ENCODE results near the gene LY6G6C. TPM values are rescaled to one million over a fixed set of nuclear protein-coding genes. Genes with fewer than 3 reads are reported as not detected.

The LY6G6C gene
- total and polyA plus RNA-seq, 7 donors: 0.07 to 1.2 (median 1.2) TPM; not detected in 4

DNA sequence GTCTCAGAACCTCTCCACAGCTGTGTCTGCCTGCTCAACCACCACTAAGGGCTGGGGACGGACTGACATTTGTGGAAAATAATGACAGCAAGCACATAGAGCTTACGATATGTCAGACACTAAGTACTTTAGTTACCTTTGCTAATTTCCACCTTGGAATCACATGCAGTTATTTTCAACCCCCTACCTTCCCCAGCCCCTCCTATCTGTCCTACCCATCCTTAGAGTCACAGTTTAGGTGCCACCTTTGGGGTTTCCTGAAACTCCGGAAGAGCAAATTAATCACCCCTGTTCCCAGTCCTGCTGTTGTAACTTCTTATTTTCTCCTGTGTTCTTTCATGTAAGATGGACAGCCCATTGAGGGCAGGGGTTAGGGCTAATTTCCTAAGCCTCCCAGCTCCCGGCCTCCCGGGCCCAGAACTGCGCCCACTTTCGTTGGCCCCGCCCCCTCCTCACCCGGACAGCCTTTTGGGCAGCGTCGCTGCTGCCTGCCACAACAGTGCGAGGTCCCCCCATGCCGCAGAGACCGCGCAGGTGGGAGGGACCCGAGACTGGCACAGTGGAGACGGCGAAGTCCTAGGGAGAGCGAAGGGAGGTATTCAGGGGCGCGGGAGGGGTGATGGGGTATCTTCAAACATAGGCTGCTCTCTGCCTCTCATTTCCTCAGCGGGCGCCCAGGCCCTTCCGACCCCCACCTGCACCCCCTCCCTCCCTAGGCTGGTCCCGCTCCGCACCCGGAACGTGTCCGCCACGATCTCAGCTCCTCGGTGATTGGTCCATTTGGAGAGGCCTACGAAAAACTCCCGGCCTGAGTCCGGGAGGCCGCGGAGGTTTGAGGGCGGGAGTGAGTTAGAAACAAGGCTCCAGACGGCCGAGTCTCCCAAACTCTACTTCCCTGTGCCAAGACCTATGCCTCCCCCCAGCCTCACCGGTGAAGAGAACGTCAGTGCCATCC is 6.4 kb upstream of the LY6G6C start:
- H3K27me3 ChIP-seq: no peaks in the 10 kb centered on the region
- peak overlapping the region; percentile 96 to 99 (median 98) for H3K27ac ChIP-seq
- peaks cover 23 to 47% (median 33%) of the 10 kb centered on the region in 4 donors for H3K36me3 ChIP-seq
- H3K4me1 ChIP-seq: peaks cover 0 to 24% (median 20%) of the 10 kb centered on the region in 4 donors
- intact Hi-C loops (cut with DNase I): loop anchor here (1.0 to 5.0 kb wide), 3 partner anchors 25 to 103 kb away; partner anchors contain the start of genes ABHD16A and LY6G5C
- H3K9me3 ChIP-seq: no peaks in the 10 kb centered on the region
- peak; percentile 81 for DNase-seq
- TF ChIP-seq EP300 (IDR thresholded peaks at IDR 0.05) (no peak), POLR2A (IDR thresholded peaks at IDR 0.05) (no peak), POLR2AphosphoS5 (IDR thresholded peaks at IDR 0.05) (no peak)
- TF ChIP-seq, protein P1, sequence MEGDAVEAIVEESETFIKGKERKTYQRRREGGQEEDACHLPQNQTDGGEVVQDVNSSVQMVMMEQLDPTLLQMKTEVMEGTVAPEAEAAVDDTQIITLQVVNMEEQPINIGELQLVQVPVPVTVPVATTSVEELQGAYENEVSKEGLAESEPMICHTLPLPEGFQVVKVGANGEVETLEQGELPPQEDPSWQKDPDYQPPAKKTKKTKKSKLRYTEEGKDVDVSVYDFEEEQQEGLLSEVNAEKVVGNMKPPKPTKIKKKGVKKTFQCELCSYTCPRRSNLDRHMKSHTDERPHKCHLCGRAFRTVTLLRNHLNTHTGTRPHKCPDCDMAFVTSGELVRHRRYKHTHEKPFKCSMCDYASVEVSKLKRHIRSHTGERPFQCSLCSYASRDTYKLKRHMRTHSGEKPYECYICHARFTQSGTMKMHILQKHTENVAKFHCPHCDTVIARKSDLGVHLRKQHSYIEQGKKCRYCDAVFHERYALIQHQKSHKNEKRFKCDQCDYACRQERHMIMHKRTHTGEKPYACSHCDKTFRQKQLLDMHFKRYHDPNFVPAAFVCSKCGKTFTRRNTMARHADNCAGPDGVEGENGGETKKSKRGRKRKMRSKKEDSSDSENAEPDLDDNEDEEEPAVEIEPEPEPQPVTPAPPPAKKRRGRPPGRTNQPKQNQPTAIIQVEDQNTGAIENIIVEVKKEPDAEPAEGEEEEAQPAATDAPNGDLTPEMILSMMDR (IDR thresholded peaks at IDR 0.05): no peak
- H3K4me3 ChIP-seq: peak overlapping the region; percentile 78 to 95 (median 84)
- WGBS, 2 donors: 78 to 90% methylated on average over 41 of the region's 41 CpGs

DNA sequence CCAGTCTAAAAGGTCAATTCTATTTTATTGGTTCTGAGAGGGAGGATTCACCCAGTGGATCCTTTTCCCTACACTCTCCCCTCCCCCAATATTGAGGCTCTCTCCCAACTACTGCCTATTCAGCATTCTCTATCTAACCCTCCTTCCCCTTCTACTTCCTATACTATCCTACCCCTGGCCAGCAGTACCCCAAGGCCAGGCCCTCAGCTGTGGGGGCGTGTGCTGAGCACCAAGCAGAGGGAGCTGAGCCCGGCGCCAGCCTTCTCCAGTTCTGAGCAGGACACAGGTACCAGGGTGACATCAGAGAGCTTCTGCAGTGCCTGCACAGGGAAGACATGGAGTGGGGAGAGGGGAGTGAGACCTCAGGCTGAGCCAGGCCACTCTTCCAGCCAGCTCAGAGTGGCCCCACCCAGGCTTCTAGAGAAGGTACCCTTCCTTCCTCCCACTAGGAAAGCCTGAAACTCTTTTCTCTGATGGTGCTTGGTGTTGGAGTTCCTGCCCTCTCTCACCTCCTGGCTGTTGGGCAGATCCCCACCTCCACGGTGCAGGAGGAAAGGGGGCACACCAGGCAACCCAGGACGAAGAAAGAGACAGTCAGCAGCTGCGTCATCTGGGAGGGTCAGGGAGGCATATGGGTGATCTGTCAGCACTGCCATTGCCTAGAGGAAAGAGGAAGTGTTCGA is 5.6 kb upstream of the LY6G6C start:
- peaks cover 19 to 39% (median 25%) of the 10 kb centered on the region in 4 donors for H3K36me3 ChIP-seq
- intact Hi-C loops (cut with DNase I): loop anchor here (5.0 kb wide), 1 partner anchor 45 kb away; the partner anchor contains the start of gene LY6G5C
- H3K27me3 ChIP-seq: no peaks in the 10 kb centered on the region
- peaks cover 0 to 24% (median 20%) of the 10 kb centered on the region in 4 donors for H3K4me1 ChIP-seq
- peak overlapping the region in 1 of 4 donors; percentile 78 for H3K4me3 ChIP-seq
- peak; percentile 73 for DNase-seq
- H3K9me3 ChIP-seq: no peaks in the 10 kb centered on the region
- 61 to 67% methylated on average over 7 of the region's 7 CpGs for WGBS, 2 donors
- H3K27ac ChIP-seq: peak overlapping the region; percentile 12 to 99 (median 97)
- TF ChIP-seq POLR2A (IDR thresholded peaks at IDR 0.05) (no peak), POLR2AphosphoS5 (IDR thresholded peaks at IDR 0.05) (no peak), EP300 (IDR thresholded peaks at IDR 0.05) (no peak)
- TF ChIP-seq, protein P1 (IDR thresholded peaks at IDR 0.05): no peak

DNA sequence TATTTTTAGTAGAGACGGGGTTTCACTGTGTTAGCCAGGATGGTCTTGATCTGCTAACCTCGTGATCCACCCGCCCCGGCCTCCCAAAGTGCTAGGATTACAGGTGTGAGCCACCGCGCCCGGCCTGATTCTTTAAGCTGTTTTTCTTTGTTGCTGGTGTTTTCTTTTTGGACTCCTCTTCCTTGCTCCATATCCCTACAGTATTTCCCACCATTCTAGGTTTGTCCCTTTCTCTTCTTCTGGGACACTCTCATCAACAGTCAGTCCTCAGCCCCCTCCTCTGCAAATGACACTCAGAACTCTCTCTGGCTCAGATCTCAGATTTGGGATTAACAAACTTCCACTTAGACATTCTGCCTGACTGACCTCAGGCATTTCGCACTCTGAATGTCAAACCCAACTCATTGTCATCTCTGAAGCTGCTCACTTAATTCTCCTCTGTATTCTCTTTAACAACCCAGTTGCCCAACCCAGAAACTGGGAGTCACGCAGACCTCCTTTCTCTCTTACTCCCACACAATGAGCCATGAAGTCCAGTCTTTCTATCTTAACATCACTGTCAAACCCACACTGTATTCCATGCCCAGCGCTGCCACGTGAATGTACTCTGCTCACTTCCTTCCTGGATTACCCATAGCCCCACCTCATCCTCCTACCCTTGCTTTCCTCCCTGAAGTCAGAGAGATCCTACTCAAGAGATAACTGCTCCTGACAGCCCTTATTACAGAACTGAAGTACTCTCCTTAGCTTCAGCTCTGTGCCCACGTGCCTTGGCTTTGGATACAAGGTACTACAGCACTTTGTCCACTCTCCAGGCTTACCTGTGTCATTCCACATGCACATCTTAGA is 4.2 kb upstream of the LY6G6C start:
- H3K27ac ChIP-seq: no peak overlapping the region
- H3K4me3 ChIP-seq: no peak overlapping the region
- TF ChIP-seq, protein P1 (IDR thresholded peaks at IDR 0.05): no peak
- TF ChIP-seq EP300 (IDR thresholded peaks at IDR 0.05) (no peak), POLR2A (IDR thresholded peaks at IDR 0.05) (no peak), POLR2AphosphoS5 (IDR thresholded peaks at IDR 0.05) (no peak)
- intact Hi-C loops (cut with DNase I): loop anchor here (5.0 kb wide), 1 partner anchor 43 kb away; the partner anchor contains the start of gene LY6G5C
- no peak for DNase-seq
- peaks cover 8 to 24% (median 15%) of the 10 kb centered on the region in 4 donors for H3K36me3 ChIP-seq
- peaks cover 0 to 23% (median 19%) of the 10 kb centered on the region in 4 donors for H3K4me1 ChIP-seq
- H3K27me3 ChIP-seq: no peaks in the 10 kb centered on the region
- no peaks in the 10 kb centered on the region for H3K9me3 ChIP-seq
- 83 to 86% methylated on average over 12 of the region's 12 CpGs for WGBS, 2 donors

Measured in sigmoid colon (tissue), 7 donors.